ENCODE measurements around the gene FAM3A. TPM values are rescaled to one million over a fixed set of nuclear protein-coding genes. Genes with fewer than 3 reads are reported as not detected.

Gene FAM3A
- polyA plus RNA-seq, 1 donor from 2014 or later: 19.5 TPM

GRCh38 chrX:154481195-154481594 is 34.8 kb downstream of the FAM3A start:
- no peaks in the 10 kb centered on the region for H4K20me1 ChIP-seq (ENCODE audit: insufficient read depth)
- H3F3A ChIP-seq (ENCODE audit: insufficient read depth, low read length, poor library complexity, severe bottlenecking): no peaks in the 10 kb centered on the region
- H3K79me2 ChIP-seq (replicated peaks; ENCODE audit: insufficient read depth, low read length): no peaks in the 10 kb centered on the region
- H3K9me2 ChIP-seq (ENCODE audit: insufficient read depth, low read length): no peaks in the 10 kb centered on the region
- TF ChIP-seq RAD21 (conservative IDR thresholded peaks at IDR 0.05): no peak
- TF ChIP-seq POLR2AphosphoS5 (IDR thresholded peaks at IDR 0.05): no peak
- H2AFZ ChIP-seq (ENCODE audit: low read depth, low read length): no peak overlapping the region
- no peaks in the 10 kb centered on the region for H3K9me3 ChIP-seq (ENCODE audit: low read length)
- H3K27me3 ChIP-seq (ENCODE audit: insufficient read depth, low read depth, low read length): no peaks in the 10 kb centered on the region
- H3K27ac ChIP-seq (ENCODE audit: low read length): no peak overlapping the region
- no peak overlapping the region for H3K4me3 ChIP-seq (ENCODE audit: low read length)
- H3K4me2 ChIP-seq (ENCODE audit: low read length): no peak overlapping the region
- no peaks in the 10 kb centered on the region for H3K36me3 ChIP-seq (ENCODE audit: insufficient read depth, low read length)
- no peak overlapping the region for H3K9ac ChIP-seq (ENCODE audit: low read length)

GRCh38 chrX:154478728-154479622 is 37.1 kb downstream of the FAM3A start, which contains the start of gene LAGE3:
Gene LAGE3, minus strand, starts transcription at chrX:154479281. Its CDS starts 366 bp downstream, at chrX:154478915.
- Histone ChIP-seq H3K27me3 (ENCODE audit: insufficient read depth, low read depth, low read length) (no peaks in the 10 kb centered on the region), H3F3A (ENCODE audit: insufficient read depth, low read length, poor library complexity, severe bottlenecking) (no peaks in the 10 kb centered on the region), H4K20me1 (ENCODE audit: insufficient read depth) (no peaks in the 10 kb centered on the region), H3K4me3 (ENCODE audit: low read length) (peak within 1 kb of the TSS; percentile 68), H3K27ac (ENCODE audit: low read length) (peak within 1 kb of the TSS; percentile 20), H3K79me2 (replicated peaks; ENCODE audit: insufficient read depth, low read length) (no peaks in the 10 kb centered on the region), H3K9me3 (ENCODE audit: low read length) (no peaks in the 10 kb centered on the region), H2AFZ (ENCODE audit: low read depth, low read length) (no peak within 1 kb of the TSS), H3K36me3 (ENCODE audit: insufficient read depth, low read length) (no peaks in the 10 kb centered on the region), H3K9me2 (ENCODE audit: insufficient read depth, low read length) (no peaks in the 10 kb centered on the region), H3K4me2 (ENCODE audit: low read length) (no peak within 1 kb of the TSS), H3K9ac (ENCODE audit: low read length) (peak within 1 kb of the TSS; percentile 69)
- TF ChIP-seq CTCF (IDR thresholded peaks at IDR 0.05; ENCODE audit: poor library complexity, severe bottlenecking) (no peak), POLR2AphosphoS5 (IDR thresholded peaks at IDR 0.05) (peak; percentile 73), MXI1 (conservative IDR thresholded peaks at IDR 0.05; ENCODE audit: poor library complexity, severe bottlenecking) (peak; percentile 53)

- no peaks in the 10 kb centered on the region for H3K27me3 ChIP-seq (ENCODE audit: insufficient read depth, low read depth, low read length)
- H3F3A ChIP-seq (ENCODE audit: insufficient read depth, low read length, poor library complexity, severe bottlenecking): no peaks in the 10 kb centered on the region
- H3K4me2 ChIP-seq (ENCODE audit: low read length): no peak overlapping the region
- TF ChIP-seq EZH2 (IDR thresholded peaks at IDR 0.05; ENCODE audit: borderline replicate concordance, insufficient read depth, low read length, poor library complexity, severe bottlenecking) (no peak), RAD21 (conservative IDR thresholded peaks at IDR 0.05) (no peak), REST (IDR thresholded peaks at IDR 0.05; ENCODE audit: borderline replicate concordance) (no peak), MXI1 (conservative IDR thresholded peaks at IDR 0.05; ENCODE audit: poor library complexity, severe bottlenecking) (no peak), SMC3 (conservative IDR thresholded peaks at IDR 0.05; ENCODE audit: poor library complexity) (no peak)
- H4K20me1 ChIP-seq (ENCODE audit: insufficient read depth): no peaks in the 10 kb centered on the region
- peak overlapping the region; percentile 68 for H3K4me3 ChIP-seq (ENCODE audit: low read length)
- H3K9me2 ChIP-seq (ENCODE audit: insufficient read depth, low read length): no peaks in the 10 kb centered on the region
- no peaks in the 10 kb centered on the region for H3K36me3 ChIP-seq (ENCODE audit: insufficient read depth, low read length)
- no peak overlapping the region for H3K27ac ChIP-seq (ENCODE audit: low read length)
- no peaks in the 10 kb centered on the region for H3K79me2 ChIP-seq (replicated peaks; ENCODE audit: insufficient read depth, low read length)
- H3K9ac ChIP-seq (ENCODE audit: low read length): peak overlapping the region; percentile 69
- no peak overlapping the region for H2AFZ ChIP-seq (ENCODE audit: low read depth, low read length)
- H3K9me3 ChIP-seq (ENCODE audit: low read length): no peaks in the 10 kb centered on the region
Observed at GRCh38 chrX:154477891-154478477, 38.0 kb downstream of the FAM3A start.

Measured in neural cell (in vitro differentiated cells).